GM12874 (cell line): ENCODE data around the gene DLK1.

Experiments
- TF ChIP-seq, protein P1 (sequence below): IDR thresholded peaks from 2 replicates; pipeline ENCODE4 v1.5.1; 2011; ENCODE audit warnings: low read depth, mild to moderate bottlenecking, control low read depth, low read length, moderate library complexity; ENCODE audit not compliant: insufficient read depth

DLK1 gene

DNA sequence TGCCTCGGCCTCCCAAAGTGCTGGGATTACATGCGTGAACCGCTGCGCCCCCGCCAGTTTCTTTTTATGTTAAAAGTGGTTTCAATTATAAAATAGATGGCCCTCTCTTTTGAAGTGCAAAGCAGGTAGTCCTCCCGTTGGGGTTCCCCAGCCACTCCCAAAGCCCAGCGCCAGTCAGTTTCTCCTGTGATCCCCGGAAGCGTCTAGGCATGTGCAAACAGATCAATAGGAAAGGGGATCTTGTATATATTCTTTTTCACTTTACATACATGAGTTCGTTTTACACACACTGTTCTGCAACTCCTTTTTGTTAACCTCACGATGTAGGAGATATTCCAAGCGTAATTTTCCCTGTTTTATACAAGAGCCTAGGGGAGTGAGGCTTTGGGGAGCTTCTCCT lies 16.3 kb upstream of the DLK1 start:
- TF ChIP-seq, protein P1, sequence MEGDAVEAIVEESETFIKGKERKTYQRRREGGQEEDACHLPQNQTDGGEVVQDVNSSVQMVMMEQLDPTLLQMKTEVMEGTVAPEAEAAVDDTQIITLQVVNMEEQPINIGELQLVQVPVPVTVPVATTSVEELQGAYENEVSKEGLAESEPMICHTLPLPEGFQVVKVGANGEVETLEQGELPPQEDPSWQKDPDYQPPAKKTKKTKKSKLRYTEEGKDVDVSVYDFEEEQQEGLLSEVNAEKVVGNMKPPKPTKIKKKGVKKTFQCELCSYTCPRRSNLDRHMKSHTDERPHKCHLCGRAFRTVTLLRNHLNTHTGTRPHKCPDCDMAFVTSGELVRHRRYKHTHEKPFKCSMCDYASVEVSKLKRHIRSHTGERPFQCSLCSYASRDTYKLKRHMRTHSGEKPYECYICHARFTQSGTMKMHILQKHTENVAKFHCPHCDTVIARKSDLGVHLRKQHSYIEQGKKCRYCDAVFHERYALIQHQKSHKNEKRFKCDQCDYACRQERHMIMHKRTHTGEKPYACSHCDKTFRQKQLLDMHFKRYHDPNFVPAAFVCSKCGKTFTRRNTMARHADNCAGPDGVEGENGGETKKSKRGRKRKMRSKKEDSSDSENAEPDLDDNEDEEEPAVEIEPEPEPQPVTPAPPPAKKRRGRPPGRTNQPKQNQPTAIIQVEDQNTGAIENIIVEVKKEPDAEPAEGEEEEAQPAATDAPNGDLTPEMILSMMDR, result no peak

DNA sequence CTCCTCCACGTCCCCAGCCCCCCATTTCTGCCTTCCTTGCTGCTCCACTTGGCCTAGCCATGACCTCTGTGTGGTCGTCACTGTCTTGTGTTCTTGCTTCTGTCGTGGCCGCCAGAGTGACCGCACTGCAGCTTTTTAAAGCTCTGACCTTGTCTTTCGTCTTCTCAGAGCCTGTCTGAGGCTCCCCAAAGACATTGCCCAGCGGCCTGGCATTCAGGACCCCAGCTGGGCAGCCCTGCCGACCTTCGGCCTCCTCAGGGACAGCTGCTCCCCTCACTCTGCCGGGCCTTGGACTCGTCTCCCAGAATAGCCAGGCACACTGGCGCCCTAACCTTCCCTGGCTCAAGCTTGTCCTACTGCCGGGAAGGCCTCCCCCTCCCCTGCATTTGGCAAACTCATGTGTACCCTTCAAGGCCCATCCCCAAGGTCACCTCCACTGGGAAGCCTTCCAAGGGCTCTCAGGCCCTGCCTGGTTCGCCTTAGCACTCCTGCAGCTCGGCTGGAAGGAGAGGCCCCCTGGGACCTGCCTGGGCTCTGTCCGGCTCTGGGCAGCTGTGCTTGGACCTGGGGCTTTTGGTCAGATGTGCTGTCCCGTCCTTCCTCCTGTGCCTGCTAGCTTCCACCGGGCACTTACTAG lies 15.7 kb upstream of the DLK1 start:
- TF ChIP-seq, protein P1, result no peak

DNA sequence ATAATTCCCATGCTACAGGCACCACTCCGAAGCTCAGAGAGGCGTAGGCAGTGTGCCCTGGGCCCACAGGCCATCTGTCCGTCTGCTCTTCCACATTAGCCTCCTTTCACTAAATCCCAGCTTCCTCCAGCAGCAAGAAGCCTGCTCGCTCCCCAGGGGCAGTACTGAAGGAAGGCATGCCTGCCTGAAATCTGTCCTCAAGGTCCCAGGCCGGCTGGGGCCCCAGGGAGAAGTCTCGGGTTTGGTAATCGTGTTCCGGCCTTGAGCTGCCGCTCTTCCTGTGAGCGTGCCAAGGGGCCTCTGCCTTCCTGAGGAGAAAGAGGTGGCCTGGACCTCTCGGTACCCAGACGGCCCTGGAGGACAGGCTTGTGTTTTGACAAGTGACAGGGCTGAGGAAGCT lies 15.2 kb upstream of the DLK1 start:
- TF ChIP-seq, protein P1, result no peak

DNA sequence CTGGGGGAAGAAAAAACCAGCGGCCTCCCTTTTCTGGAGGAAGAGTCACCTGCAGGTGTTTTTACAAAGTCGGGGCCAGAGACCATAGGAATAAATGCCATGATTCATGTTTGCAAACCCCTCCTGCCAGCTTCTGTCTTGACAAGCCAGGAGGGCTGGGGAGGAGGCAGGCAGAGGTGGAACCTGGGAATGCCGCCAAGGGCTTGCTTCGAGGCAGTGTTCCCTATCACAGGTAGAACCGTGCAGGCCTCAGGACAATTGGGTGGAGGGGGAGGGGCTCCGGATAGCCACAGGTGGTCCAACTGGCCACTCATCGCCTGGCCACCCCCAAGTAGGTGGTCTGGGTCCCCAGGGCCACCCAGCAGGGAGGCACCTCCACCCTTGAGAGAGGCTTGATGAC lies 14.2 kb upstream of the DLK1 start:
- TF ChIP-seq, protein P1, result no peak

DNA sequence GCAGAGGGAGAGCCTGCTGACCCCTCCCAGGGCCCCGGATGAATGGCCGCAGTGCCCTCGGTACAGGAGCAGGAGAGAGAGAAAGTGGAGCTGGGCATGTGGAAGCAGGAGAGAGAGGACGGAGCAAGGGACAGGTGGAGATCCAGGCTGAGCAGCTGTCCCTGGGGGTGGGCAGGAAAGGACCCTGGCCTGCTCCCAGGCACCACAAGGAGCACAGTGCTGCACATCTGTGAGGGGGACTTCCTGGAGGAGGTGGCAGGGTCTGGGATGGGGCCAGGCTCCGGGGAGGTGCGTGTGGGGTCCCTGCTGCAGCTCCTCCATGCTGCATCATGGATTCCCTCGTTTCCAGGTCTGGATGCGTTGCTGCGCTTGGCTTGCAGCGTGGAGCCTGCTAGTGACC lies 13.0 kb upstream of the DLK1 start:
- TF ChIP-seq, protein P1, result no peak

DNA sequence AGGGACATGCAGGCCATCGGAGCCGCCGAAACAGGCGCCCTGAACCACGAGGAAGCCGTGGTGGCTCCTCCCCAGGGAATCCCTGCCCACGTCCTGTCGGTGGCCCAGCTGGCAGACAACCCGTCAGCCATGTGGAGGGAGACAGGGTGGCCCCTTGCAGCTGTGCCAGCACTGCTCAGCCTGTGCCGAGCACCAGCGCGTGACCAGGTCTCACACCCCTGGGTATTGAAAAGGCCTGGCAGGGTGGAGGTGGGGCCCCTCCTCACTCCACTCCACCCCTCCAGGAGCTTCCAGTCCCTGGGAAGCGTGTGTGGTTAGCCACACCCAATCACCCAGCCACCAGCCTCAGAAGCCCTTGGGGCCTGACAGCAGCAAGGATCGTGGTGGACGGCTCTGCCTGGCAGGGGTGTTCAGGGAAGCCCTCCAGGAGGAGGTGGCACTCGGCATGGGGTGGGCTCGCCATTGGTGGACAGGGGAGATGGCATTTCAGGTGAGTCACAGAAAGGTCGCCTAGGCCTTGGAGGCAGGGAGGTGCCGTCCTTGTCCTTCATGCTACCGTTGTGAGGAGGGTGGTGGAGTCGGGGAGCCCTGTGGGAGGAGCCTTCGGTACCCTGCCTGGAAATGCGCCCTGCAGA lies 12.3 kb upstream of the DLK1 start:
- TF ChIP-seq, protein P1, result no peak

DNA sequence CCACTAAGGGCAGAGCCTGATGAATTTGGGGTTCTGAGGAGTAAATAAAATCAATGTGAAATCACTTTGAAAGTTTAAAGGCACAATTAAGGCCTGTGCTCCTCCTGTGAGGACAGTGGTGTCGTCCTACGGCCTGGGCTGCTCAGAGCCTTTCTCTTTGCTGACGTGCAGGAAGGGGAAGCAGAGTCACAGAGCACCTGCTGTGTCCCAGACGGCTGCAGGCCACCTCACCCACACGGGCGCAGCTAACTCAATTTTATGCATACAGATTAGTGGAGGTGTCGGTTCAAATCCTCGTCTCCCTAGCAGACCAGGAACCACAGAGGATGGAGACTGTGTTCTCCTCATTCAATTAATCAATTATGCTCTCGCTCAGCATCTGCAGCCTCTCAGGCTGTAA lies 11.4 kb upstream of the DLK1 start:
- TF ChIP-seq, protein P1, result no peak
